GM18508 (cell line): ENCODE results near the gene MYLK3.
"Not testable (repeated sequence)": the region's sequence is repeated elsewhere in the genome, so short reads cannot be mapped to it uniquely, and the experiment has no call there.

ENCODE experiments used
- ATAC-seq: cut with Tn5 transposase; IDR thresholded peaks from one replicate; pipeline ENCODE4 v1.9.1; 2021; ENCODE audit warnings: moderate number of reproducible peaks; ENCODE audit not compliant: insufficient read depth, unreplicated experiment

The MYLK3 gene

DNA sequence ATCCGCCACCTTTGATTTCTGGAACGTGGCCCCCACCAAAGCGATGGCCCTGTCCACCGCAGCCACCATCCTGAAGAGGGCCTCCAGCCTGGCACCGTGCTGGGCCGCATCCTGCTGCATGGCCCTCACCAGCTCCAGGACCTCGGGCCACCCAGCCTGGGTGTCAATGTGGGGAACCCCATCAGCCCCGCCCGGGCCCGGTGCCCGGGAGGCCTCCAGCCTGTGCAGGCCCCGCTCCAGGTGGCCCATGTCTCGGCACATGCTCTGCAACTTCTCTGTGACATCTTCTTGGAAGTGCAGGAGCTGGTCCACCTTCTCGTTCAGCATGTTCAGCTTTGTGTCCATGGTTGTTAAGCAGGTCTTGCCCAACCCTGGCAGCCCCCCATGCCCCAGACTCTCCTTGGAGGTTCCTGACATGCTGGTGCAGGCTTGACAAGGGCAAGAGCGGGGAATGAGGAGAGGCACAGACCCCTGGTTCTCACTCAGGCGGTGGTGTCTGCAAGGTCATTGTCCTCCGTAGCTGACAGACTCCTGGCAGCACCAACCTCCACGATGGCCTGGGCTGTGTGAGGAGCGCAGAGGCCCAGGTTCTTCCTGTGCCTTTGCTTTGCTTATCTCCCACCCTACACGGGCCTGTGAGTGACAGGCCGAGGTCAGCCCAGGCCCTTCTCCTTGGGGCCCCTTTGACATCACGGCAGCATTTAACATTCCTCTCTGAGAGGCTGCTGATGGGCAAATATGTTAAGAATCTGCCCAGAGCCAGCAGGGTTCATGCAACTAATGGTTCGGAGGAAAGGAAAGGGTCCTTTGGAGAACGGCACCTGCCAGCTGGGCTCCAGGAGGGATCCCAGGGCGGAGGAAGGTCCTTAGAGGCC lies at the start of gene MYLK3:
MYLK3 (minus strand) TSS at position 568 of the 875 bp plus-strand sequence; CDS start at position 417, 151 bp downstream.
- no peak for ATAC-seq

DNA sequence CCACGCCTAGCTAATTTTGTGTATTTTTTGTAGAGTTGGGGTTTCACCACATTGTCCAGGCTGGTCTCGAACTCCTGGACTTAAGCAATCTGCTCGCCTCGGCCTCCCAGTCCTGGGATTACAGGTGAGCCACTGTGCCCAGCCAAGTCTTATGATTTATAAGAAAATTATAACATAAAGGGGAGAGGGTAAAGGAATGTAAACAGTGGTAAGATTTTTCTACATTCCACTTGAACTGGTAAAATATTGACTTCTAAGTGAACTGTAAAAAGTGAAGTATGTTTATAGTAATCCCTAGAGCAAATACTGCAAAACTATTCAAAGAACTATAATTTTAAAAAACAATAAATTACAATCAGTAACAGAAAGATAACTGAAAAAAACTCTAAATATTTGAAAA lies 49.4 kb upstream of the MYLK3 start:
- ATAC-seq: no peak

DNA sequence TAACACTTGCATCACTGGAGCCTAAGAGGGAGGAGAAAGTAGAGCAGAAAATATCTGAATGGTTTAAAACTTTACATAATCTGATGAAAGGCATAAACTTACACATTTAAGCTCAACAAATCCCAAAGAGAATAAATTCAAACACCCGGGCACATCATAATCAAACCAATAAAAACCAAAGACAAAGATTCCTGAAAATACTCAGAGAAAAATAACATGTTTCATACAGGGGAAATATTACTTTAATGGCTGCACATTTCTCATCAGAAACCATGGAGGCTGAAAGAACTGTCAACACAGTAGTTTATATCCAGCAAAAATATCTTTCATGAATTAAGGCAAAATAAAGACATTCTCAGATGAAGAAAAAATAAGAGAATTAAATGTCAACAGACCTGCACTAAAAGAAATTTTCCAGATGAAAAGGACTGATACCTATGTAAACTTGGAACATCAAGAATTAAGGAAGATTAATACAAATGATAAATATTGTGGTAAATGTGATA lies 48.7 kb upstream of the MYLK3 start:
- ATAC-seq: no peak

DNA sequence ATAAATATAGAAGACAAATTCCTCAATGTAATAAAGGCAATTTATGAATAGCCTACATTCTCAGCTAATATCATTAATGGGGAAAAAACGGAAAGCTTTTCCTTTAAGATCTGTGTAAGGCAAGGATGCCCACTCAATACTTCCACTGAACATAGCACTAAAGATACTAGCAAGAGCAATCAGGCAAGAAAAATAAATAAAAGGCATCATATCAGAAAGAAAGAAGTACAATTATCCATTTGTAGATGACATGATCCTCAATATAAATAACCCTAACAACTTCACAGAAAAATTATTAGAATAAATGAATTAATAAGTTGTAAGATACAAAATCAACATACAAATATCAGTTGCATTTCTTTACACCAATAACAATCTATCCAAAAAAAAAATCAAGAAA lies 45.7 kb upstream of the MYLK3 start:
- no peak for ATAC-seq

DNA sequence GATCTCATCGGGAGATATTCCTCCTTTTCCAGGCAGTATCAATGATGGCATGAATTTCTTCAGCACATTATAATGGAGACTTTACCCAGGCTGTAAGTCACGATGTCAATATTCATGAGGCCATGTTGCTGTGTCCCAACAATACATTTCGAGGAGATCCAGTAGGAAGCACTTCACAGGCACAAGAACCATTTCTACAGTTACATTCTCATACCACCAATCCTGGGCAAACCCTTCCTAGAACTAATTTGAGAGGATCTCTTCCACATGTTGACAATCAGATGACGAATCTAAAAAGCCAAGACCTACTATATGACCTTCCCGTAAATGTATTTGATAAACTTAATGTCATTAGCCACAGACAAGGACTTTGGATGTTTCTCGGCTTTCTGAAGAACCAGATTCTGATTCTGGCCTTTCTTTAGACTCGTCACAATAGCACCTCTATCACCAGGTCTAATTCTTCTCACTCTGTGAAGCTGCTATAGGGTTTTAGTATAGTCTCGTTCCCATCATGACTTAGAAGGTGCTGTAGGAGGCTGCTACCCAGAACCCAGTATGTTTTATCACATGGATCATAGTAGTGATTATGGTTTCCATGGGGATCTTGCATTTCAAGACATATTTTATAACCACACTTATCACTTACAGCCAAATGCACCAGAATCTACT lies 42.6 kb upstream of the MYLK3 start:
- ATAC-seq: no peak

DNA sequence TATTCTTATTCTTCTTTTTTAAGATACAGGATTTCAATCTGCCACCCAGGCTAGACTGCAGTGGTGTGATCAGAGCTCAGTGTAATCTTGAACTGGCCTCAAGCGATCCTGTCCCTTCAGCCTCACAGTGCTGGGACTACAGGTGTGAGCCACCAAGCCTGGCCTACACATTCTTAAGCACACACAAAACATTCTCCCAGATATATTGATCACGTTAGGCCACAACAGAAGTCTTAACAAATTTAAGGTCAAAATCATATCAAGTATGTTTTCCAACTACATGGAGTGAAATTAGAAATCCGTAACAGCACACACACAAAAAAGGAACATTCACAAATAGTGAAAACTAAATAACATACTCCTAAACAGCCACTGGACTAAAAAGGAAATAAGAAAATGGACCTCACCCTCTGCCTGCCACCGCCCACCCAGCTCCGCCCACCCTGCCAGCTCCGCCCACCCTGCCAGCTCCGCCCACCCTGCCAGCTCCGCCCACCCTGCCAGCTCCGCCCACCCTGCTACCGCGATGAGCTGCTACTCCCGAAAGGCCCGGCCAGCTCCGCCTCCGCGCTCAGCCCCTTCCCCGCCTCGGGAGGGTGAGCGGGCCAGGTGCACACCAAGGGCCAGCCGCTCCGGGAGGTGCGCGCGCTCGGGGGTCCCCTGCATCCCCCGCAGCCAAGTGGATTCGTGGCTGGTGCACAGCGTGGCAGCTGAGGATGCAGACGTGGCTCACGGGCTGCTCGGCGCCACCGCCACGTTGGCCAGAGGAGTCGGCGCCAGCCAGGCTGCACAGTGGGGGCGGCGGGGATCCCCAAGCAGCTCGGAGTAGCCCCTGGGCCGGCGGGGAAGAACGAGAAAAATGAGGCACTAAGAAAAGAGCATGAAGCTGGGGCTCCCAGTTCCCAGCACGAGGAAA lies 41.6 kb upstream of the MYLK3 start:
- peak; percentile 45 for ATAC-seq

DNA sequence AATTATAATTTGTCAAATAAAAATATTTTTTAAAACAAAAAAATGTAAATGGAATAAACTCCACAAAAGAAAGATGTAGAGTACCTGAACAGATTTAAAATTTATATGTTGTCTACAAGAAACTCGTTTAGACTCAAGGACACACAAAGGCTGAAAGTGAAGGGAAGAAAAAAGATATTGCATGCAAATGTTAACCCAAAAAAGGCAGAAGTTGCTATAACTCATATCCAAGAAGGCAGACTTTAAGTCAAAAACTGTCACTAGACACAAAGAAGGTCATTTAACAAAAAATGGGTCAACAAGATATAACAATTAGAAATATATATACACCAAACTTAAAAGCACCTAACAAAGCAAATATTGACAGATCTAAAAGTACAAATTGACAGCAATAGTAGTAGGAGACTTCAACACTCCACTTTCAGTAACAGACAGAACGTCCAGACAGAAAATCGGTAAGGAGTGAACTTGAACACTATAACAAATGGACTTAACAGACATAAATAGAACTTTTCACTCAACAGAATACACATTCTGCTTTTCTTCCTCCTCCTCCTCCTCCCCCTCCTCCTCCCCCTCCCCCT lies 40.8 kb upstream of the MYLK3 start:
- no peak for ATAC-seq

DNA sequence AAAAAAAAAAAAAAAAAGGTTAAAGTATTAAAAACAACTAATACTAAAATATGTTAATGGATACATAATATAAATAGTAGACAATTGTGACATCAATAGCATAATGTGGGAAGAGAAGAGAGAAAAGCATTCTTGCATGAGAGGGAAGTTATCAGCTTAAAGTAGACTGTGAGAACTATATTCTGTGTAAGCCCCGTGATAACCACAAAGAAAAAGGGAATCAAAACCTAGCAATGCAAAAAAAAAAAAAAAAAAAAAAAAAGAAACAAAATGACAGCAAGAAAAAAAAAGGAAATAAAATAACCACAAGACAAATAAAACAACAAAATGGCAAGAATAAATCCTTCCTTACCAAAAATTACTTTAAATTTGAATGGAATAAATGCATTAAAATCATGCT lies 39.8 kb upstream of the MYLK3 start:
- ATAC-seq: no peak

DNA sequence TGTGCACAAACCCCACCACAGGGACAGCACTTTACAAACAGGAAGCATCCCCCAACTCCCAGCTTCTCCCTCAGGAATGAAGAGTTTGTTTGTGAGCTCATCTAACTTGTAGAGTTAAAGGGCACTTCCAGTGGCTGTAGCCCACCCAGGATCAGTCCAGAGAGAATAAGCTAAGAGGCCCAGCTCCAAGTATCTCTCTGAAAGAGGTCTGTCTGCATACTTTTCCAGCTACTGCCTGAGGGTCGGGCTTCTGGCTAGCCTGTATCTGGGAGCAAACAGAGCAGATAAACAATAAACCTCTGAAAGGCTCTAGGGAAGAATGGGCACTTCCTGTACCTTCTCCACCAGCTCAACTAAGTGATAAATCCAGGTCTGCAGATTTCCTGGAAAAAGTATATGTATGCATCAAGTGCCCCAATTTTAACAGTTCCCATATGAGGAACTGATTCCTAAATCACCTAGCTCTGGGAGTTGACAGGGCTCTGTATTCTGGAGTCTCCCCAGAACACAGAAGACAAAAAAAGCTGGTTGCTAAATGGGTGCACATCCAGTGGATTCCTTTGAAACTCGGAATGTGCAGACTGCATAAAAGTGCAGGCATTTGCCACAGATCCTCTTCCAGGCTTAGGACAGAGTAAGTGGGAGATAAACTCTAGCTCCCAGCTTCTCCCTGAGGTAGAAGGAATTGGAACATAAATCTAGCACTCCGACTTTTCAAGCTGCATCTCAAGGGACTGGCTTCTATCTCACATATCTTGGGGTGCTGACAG lies 37.1 kb upstream of the MYLK3 start:
- no peak for ATAC-seq

DNA sequence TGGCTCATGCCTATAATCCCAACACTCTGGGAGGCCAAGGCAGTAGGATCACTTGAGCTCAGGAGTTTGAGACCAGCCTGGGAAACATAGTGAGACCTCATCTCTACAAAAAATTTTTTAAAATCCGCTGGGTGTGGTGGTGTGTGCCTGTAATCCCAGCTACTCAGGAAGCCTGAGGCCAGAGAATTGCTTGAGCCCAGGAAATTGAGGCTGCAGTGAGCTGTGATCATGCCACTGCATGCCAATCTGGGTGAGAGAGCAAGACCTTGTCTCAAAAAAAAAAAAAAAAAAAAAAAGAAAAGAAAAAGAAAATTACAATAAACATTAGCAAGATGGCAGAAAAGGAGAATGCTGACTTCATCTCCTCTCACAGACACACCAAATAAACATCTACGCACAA lies 36.4 kb upstream of the MYLK3 start:
- ATAC-seq: not testable (repeated sequence)

DNA sequence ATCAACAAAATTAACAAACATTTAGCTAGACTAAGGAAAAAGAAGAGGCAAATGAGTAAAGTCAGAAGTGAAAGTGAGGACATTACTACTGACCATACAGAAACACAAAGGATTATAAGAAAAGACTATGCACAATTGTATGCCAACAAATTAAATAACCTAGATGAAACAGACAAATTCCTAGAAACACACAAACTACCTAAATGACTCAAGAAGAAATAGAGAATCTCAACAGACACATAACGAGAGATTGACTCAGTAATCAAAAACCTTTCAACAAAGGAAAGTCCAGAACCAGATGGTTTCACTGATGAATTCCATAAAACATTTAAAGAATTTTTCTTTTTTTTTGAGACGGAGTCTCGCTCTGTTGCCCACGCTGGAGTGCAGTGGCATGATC lies 35.7 kb upstream of the MYLK3 start:
- ATAC-seq: no peak

DNA sequence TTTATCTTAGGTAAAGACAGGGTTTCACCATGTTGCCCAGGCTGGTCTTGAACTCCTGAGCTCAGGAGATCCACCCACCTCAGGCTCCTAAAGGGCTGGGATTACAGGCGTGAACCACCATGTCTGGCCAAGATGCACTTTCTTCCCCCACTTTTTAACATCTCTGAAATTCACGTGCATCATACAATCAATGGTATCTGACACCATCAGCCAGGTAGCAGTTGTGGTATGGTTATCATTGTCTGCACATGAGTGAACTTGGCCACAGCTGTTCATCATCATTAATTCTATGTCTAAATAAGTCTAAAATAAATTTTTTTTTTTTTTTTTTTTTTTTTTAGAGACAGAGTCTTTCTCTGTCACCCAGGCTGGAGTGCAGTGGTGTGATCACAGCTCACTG lies 34.2 kb upstream of the MYLK3 start:
- no peak for ATAC-seq

DNA sequence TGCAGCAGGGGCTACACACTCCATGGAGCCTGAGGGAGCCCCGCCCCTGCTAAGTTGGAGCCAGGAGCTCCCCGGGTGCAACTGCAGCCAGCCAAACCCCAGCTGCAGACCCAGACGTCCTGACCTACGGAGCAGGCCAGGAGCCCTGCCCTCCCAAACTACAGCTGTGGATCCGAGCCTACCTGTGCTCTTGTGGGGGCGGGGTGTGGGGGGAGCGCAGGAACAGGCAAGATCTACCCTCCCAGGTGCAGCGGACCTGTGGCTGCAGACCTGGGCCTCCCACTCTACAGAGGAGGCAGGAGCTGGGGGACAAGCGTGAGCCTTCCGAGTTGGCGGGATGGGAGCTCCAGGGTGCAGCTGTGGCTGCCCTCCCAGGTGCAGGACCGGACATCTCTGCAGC lies 29.7 kb upstream of the MYLK3 start:
- no peak for ATAC-seq

DNA sequence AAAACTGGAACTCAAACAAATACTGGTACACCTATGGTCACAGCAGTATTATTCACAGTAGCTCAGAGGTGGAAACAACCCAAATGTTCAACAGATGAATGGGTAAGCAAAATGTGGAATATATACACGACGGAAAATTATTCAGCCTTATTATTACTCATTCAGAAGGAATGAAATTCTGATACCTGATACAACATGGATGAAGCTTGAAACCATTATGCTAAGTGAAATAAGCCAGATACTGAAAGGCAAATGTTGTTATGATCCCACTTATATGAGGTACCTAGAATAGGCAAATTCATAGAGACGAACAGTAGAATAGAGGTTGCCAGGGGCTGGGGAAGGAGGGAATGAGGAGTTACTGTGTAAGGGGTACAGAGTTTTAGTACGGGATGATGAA lies 27.1 kb upstream of the MYLK3 start:
- ATAC-seq: no peak

DNA sequence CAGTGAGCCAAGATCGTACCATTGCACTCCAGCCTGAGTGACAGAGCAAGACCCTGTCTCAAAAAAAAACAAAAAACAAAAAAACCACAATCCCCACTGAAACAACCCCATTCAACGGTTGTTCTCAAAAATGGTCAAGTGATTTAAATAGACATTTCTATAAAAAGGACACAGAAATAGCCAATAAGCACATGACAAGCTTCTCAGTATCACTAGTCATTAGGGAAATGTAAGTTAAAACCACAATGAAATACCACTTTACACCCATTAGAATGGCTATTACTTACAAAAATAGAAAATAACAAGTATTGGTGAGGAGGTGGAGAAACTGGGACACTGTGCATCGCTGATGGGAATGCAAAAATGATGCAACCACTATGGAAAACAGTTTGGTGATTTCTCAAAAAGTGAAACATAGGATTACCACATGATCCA lies 26.6 kb upstream of the MYLK3 start:
- peak; percentile 62 for ATAC-seq

DNA sequence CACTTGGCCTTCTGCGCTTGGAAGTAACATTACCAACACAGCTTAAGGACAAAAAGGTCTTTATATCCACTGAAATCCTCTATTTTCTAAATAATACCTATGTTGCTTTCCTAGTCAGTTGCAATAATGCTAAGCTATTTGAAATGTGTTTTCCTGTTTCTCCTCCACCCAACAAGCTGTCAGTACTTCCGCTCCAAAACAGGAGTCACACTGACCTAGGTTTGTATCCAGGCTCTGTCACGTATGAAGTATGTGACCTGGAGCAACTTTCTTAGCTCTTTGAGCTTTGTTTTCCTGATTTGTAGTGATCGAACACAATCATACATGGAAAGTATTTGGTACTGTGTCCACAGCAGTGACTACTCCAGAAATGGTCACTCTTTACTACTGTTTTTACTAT lies 24.3 kb upstream of the MYLK3 start:
- ATAC-seq: no peak

DNA sequence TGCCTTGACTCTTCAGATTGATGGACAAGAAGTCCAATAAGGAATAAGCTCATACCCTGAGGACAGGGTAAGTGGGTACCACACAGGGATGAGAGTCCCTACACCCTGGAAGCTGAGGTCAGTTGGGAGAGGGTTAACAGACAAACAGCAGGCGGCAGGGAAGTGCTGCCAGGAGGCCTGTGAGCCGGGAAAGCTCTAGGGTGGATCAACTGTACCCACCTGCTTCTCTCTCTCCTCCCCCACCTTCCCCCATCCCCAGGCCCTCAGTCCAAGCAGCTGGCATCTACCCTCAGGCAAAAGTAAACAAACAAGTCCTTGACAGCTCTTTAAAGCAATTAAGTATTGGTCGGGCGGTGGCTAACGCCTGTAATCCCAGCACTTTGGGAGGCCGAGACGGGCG lies 20.7 kb upstream of the MYLK3 start:
- ATAC-seq: no peak

DNA sequence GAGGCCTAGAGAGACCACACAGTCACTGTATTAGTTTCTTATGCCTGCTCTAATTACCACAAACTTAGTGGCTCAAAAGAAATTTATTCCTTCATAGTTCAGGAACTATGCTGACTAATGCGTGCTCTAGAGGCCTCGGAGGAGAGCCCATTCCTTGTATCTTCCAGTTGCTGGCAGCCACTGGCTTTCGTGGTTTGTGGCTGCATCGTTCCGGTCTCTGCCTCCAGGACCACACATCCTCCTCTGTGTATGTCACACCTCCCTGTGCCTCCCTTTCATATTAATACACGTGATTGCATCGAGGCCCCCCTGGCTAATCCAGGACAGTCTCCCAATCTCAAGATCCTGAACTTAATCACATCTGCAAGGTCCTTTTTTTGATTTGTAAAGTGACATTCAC lies 16.9 kb upstream of the MYLK3 start:
- no peak for ATAC-seq

DNA sequence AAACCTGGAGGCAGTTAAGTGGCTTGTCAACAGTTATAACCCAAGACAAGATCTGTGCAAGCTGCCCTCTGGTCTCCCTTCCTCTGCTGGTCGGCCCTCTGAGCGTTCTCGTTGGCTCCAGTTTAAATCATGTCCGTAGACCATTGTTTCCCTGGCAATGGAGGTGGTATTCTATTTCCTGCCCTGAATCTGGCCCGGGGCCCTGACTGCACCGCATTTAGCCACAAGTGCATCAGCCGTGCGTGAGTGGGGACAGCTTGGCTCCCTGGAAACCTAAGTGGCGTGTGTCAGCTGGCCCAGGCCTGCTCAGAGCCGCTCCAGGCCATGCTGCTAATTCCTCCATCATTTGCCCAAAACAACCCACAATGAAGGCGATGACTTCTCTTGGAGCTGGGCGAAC lies 15.0 kb upstream of the MYLK3 start:
- ATAC-seq: no peak
